GM12878 (cell line): Measurements from ENCODE around the gene APOBEC3H. TPM values are rescaled to one million over a fixed set of nuclear protein-coding genes. Genes with fewer than 3 reads are reported as not detected.

ENCODE experiments used
- ATAC-seq: fragments of 200-7000 bp; cut with Tn5 transposase; 3 replicates; pipeline ENCODE4 v1.9.1; 2020; ENCODE audit warnings: mild to moderate bottlenecking, moderate library complexity
- BruUV-seq: library from RNA; stranded (reverse); fragments of 400-500 nt; replicated peaks from 2 replicates; lab custom pipeline; 2021; lab: Mats Ljungman, UMichigan
- CTCF ChIA-PET: fragments of 300-600 bp; sonication (Branson Sonifier 250); formaldehyde crosslinking; extraction: SDS; loops from one replicate; lab custom pipeline; 2021; ENCODE audit warnings: inconsistent platforms; lab: Yijun Ruan, JAX
- POLR2A ChIA-PET: fragments of 350-600 bp; formaldehyde crosslinking; extraction: SDS; loops from one replicate; lab custom pipeline; 2021; ENCODE audit warnings: inconsistent platforms; lab: Charles Lee
- RAD21 ChIA-PET: fragments of 300-600 bp; sonication (Branson Sonifier 250); formaldehyde crosslinking; loops from one replicate; lab custom pipeline; 2023; ENCODE audit warnings: antibody characterized with exemption; ENCODE audit not compliant: unreplicated experiment; lab: Charles Lee
- SMC1A ChIA-PET: fragments of 300-600 bp; sonication (Branson Sonifier 250); formaldehyde crosslinking; loops from one replicate; lab custom pipeline; 2023; ENCODE audit not compliant: unreplicated experiment, uncharacterized antibody; lab: Charles Lee
- DNase-seq: peaks from one replicate; pipeline ENCODE4 v3.0.0-alpha.2; 2011; ENCODE audit warnings: low read depth, low spot score
- FAIRE-seq: peaks from 3 replicates; lab custom pipeline; 2011; peaks lifted over from hg19 to GRCh38; lab: Jason Lieb, UNC
- H2AFZ ChIP-seq: 2 replicates; pipeline ENCODE4 v1.6.0; 2011; ENCODE audit warnings: low read depth, low read length, control low read depth; ENCODE audit not compliant: control insufficient read depth
- H3K27ac ChIP-seq: 2 replicates; pipeline ENCODE4 v1.5.1; 2011; ENCODE audit warnings: control low read depth; ENCODE audit not compliant: control insufficient read depth, insufficient read depth
- H3K27me3 ChIP-seq, 2 experiments: replicated peaks in 1 of 2; 2 replicates each; pipeline versions ENCODE4 v1.6.0 to v1.6.1; 2011; ENCODE audit warnings: low read length in 1 of 2; ENCODE audit not compliant: control insufficient read depth in 2 of 2, insufficient read depth in 2 of 2
- H3K36me3 ChIP-seq, 2 experiments: 2 replicates each; pipeline ENCODE4 v1.5.1; 2011; ENCODE audit warnings: low read length in 1 of 2; ENCODE audit not compliant: control insufficient read depth in 2 of 2, insufficient read depth in 2 of 2
- H3K4me1 ChIP-seq: 2 replicates; pipeline ENCODE4 v1.6.1; 2011; ENCODE audit warnings: mild to moderate bottlenecking, low read length, moderate library complexity, mixed read lengths; ENCODE audit not compliant: control insufficient read depth, insufficient read depth
- H3K4me2 ChIP-seq: 2 replicates; pipeline ENCODE4 v1.6.0; 2011; ENCODE audit warnings: control low read depth; ENCODE audit not compliant: control insufficient read depth, insufficient read depth
- H3K4me3 ChIP-seq: fragments of 200-600 bp; sonication (generic); 2 replicates; pipeline ENCODE4 v1.5.1; 2016
- H3K79me2 ChIP-seq: 2 replicates; pipeline ENCODE4 v1.6.0; 2011; ENCODE audit warnings: low read length; ENCODE audit not compliant: control insufficient read depth, insufficient read depth
- H3K9ac ChIP-seq: 2 replicates; pipeline ENCODE4 v1.8.0; 2011; ENCODE audit warnings: low read length, control low read depth, mixed read lengths; ENCODE audit not compliant: control insufficient read depth, insufficient read depth
- H3K9me3 ChIP-seq: replicated peaks from 3 replicates; pipeline ENCODE4 v1.5.1; 2011; ENCODE audit warnings: mild to moderate bottlenecking, low read length; ENCODE audit not compliant: control insufficient read depth, insufficient read depth
- H4K20me1 ChIP-seq: 2 replicates; pipeline ENCODE4 v1.6.0; 2011; ENCODE audit not compliant: control insufficient read depth, insufficient read depth
- BACH1 ChIP-seq: fragments of 450-650 bp; IDR thresholded peaks from 2 replicates; pipeline ENCODE4 v1.6.1; 2017; ENCODE audit warnings: mild to moderate bottlenecking, borderline replicate concordance
- EED ChIP-seq: sonication (generic); IDR thresholded peaks from 2 replicates; pipeline ENCODE4 v1.6.1; 2016; ENCODE audit warnings: antibody characterized with exemption, low read depth
- GATAD2B ChIP-seq: fragments of 450-650 bp; conservative IDR thresholded peaks from 2 replicates; pipeline ENCODE4 v1.6.1; 2017; ENCODE audit warnings: low read depth, mild to moderate bottlenecking, moderate library complexity
- MEF2B ChIP-seq: fragments of 450-650 bp; IDR thresholded peaks from 2 replicates; pipeline ENCODE4 v1.6.1; 2018; ENCODE audit warnings: mild to moderate bottlenecking, moderate library complexity; ENCODE audit not compliant: partially characterized antibody, poor library complexity, severe bottlenecking
- NFIC ChIP-seq: IDR thresholded peaks from 2 replicates; pipeline ENCODE4 v1.6.1; 2012; ENCODE audit warnings: low read depth, mild to moderate bottlenecking, inconsistent platforms, low read length, moderate library complexity
- NR2F1 ChIP-seq: fragments of 450-650 bp; conservative IDR thresholded peaks from 2 replicates; pipeline ENCODE4 v1.6.1; 2017; ENCODE audit warnings: mild to moderate bottlenecking
- TAF1 ChIP-seq: IDR thresholded peaks from 2 replicates; pipeline ENCODE4 v1.6.1; 2011; ENCODE audit warnings: mild to moderate bottlenecking, low read depth, low read length, borderline replicate concordance
- TARDBP ChIP-seq: IDR thresholded peaks from 2 replicates; pipeline ENCODE4 v1.6.1; 2016; ENCODE audit warnings: borderline replicate concordance
- ZNF207 ChIP-seq: fragments of 450-650 bp; IDR thresholded peaks from 2 replicates; pipeline ENCODE4 v1.6.1; 2014; ENCODE audit warnings: antibody characterized with exemption, mild to moderate bottlenecking, borderline replicate concordance
- ZNF384 ChIP-seq: IDR thresholded peaks from 2 replicates; pipeline ENCODE4 v1.6.1; 2012; ENCODE audit warnings: low read depth, mild to moderate bottlenecking, low read length, improper control_type of control experiment, borderline replicate concordance
- WGBS: methylation state at CpG from one replicate; pipeline ENCODE4 v1.1.6; 2016; ENCODE audit warnings: low lambda C conversion rate; ENCODE audit not compliant: insufficient replicate concordance, insufficient coverage; ENCODE audit errors: missing lambda C conversion rate; 5-methylcytosine and 5-hydroxymethylcytosine counted together
- in situ Hi-C: fragments of 300-500 bp; cut with MboI; formaldehyde crosslinking; loops from 9 replicates; pipeline ENCODE4 v1.14.3; 2018; ENCODE audit warnings: mixed read lengths
- intact Hi-C: fragments of 100-400 bp; cut with micrococcal nuclease; formaldehyde crosslinking; loops from one replicate; pipeline ENCODE4 v1.14.2; 2022; ENCODE audit not compliant: unreplicated experiment
- polyA plus RNA-seq, 11 experiments: library from polyadenylated mRNA; depleted of rRNA in 4 of 11; unstranded in 6 of 11; stranded (reverse) in 5 of 11; fragments of >200 nt; fragmentation: Nextera tagmentation in 4 of 11; fragmentation: Illumina TruSeq in 1 of 11; extraction: Ambion mirVana in 4 of 11; extraction: Trizol in 1 of 11; gene quantifications; 1 replicate in 1 of 11; 2 replicates in 10 of 11; pipeline versions ENCODE4 v1.2.1 to v1.2.3, GENCODE V29; 2011 to 2016; ENCODE audit warnings: inconsistent platforms in 2 of 11, missing spikeins in 2 of 11, low read depth in 1 of 11
- total RNA-seq, 4 experiments: library from RNA; depleted of rRNA in 3 of 4; stranded (reverse); fragments of >200 nt in 3 of 4; fragmentation: Illumina TruSeq in 1 of 4; extraction: Trizol in 1 of 4; gene quantifications; 2 replicates each; pipeline versions ENCODE4 v1.2.1 to v1.2.3, GENCODE V29; 2013 to 2021

Gene APOBEC3H
- total and polyA plus RNA-seq, 10 of the 15 experiments (the other 5 are each of a cell fraction or from before 2014, with no cell fraction given) = 7.5 to 23.0 (median 14.8) TPM

GRCh38 chr22:39115570-39115969 is 18.5 kb downstream of the APOBEC3H start:
- intact Hi-C loops = loop anchor here (1.0 to 5.0 kb wide), 2 partner anchors 16 to 243 kb away; partner anchors contain the start of gene CBX6
- no peaks in the 10 kb centered on the region for H3K36me3 ChIP-seq
- no peak overlapping the region for H3K4me3 ChIP-seq
- H3K79me2 ChIP-seq = no peaks in the 10 kb centered on the region
- BruUV-seq = TSS peak; percentile 69
- ChIA-PET SMC1A (interaction anchor here (0.9 to 7.0 kb wide), 10 partner anchors 16 to 131 kb away, joined by 3 to 126 read pairs (median 6); partner anchors contain the start of gene APOBEC3H), RAD21 (interaction anchor here (0.6 to 3.2 kb wide), 13 partner anchors 17 to 247 kb away, joined by 3 to 85 read pairs (median 5); partner anchors contain the start of genes APOBEC3C, APOBEC3H and CBX6), CTCF (interaction anchor here (0.5 to 3.2 kb wide), 4 partner anchors 17 to 111 kb away, joined by 3 to 39 read pairs (median 5); partner anchors contain the start of gene APOBEC3H), POLR2A (interaction anchor here (0.7 to 3.2 kb wide), 6 partner anchors 17 to 343 kb away, joined by 3 to 76 read pairs (median 6); partner anchors contain the start of gene APOBEC3H)
- DNase-seq = no peak
- TF ChIP-seq NR2F1 = no peak
- TF ChIP-seq NFIC = 0 out of 2 replicates have a peak, but pooled peaks have one; percentile 2
- TF ChIP-seq BACH1 = no peak
- in situ Hi-C loops = loop anchor here (5.0 kb wide), 2 partner anchors 108 to 243 kb away; partner anchors contain the start of gene CBX6
- no peak for ATAC-seq
- H3K27me3 ChIP-seq = no peaks in the 10 kb centered on the region
- H4K20me1 ChIP-seq = no peaks in the 10 kb centered on the region
- no peak overlapping the region for H2AFZ ChIP-seq
- H3K4me2 ChIP-seq = peak overlapping the region; percentile 50
- 0 out of 2 replicates have a peak overlapping the region, but pooled peaks have one; percentile 31 for H3K9ac ChIP-seq
- peaks cover 51% of the 10 kb centered on the region for H3K4me1 ChIP-seq
- H3K9me3 ChIP-seq = no peaks in the 10 kb centered on the region
- FAIRE-seq = no peak
- peak overlapping the region; percentile 96 for H3K27ac ChIP-seq
- WGBS = 26% methylated on average over 2 of the region's 2 CpGs

DNA sequence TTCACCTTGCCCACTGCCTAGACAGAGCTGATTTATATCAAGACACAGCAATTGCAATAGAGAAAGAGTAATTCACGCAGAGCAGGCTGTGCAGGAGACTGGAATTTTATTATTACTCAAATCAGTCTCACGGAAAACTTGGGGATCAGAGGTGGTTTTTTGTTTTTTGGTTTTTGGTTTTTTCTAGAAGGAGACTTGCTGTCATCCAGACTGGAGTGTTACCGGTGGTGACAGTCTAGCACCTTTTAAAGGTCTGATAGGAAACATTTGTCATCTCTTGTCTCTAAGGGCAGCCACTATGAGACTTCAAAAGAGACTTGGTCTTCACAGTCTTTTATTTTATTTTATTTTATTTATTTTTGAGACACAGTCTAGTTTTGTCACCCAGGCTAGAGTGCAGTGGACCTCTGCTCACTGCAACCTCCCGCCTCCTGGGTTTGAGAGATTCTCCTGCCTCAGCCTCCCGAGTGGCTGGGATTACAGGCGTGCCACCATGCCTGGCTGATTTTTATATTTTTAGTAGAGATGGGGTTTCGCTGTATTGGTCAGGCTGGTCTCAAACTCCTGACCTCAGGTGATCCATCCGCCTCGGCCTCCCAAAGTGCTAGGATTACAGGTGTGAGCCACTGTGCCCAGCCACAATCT is 19.1 kb downstream of the APOBEC3H start:
- CTCF ChIA-PET = interaction anchor here (0.5 to 3.2 kb wide), 4 partner anchors 17 to 112 kb away, joined by 3 to 39 read pairs (median 5); partner anchors contain the start of gene APOBEC3H
- POLR2A ChIA-PET = interaction anchor here (0.7 to 3.2 kb wide), 4 partner anchors 17 to 101 kb away, joined by 6 to 76 read pairs (median 7); partner anchors contain the start of gene APOBEC3H
- Histone ChIP-seq H3K9ac (peak overlapping the region; percentile 31), H3K4me1 (peaks cover 49% of the 10 kb centered on the region), H3K27ac (peak overlapping the region; percentile 96), H3K27me3 (no peaks in the 10 kb centered on the region), H3K79me2 (no peaks in the 10 kb centered on the region), H3K4me2 (peak overlapping the region; percentile 50), H3K4me3 (no peak overlapping the region), H3K9me3 (no peaks in the 10 kb centered on the region), H4K20me1 (no peaks in the 10 kb centered on the region), H3K36me3 (no peaks in the 10 kb centered on the region), H2AFZ (no peak overlapping the region)
- FAIRE-seq = no peak
- SMC1A ChIA-PET = interaction anchor here (1.0 to 7.0 kb wide), 7 partner anchors 17 to 131 kb away, joined by 3 to 126 read pairs (median 9); partner anchors contain the start of gene APOBEC3H
- no peak for DNase-seq
- WGBS = 21% methylated on average over 9 of the region's 9 CpGs
- ATAC-seq = peak; percentile 18
- in situ Hi-C loops = loop anchor here (5.0 kb wide), 2 partner anchors 109 to 244 kb away; partner anchors contain the start of gene CBX6
- BruUV-seq = no TSS peak
- intact Hi-C loops = loop anchor here (1.0 to 5.0 kb wide), 4 partner anchors 17 to 244 kb away; partner anchors contain the start of genes APOBEC3C and CBX6
- RAD21 ChIA-PET = interaction anchor here (0.7 to 3.2 kb wide), 11 partner anchors 17 to 247 kb away, joined by 3 to 85 read pairs (median 6); partner anchors contain the start of genes APOBEC3H and CBX6
- TF ChIP-seq ZNF384 = no peak
- TF ChIP-seq TARDBP = no peak
- TF ChIP-seq ZNF207 = no peak
- TF ChIP-seq NFIC = peak; percentile 26; the same call in 1 of the 2 replicates
- no peak for TF ChIP-seq TAF1
- 0 out of 2 replicates have a peak, but pooled peaks have one; percentile 26 for TF ChIP-seq GATAD2B
- TF ChIP-seq EED = 0 out of 2 replicates have a peak, but pooled peaks have one; percentile 38
- TF ChIP-seq MEF2B = peak; percentile 11
